Peyer's patch (tissue), 4 donors: ENCODE data around the gene RNASEH2A.

Experiments used
- POLR2A ChIP-seq, 2 donors: fragments of 450-650 bp; IDR thresholded peaks; one replicate each; pipeline ENCODE4 v1.5.1; 2017; ENCODE audit warnings: antibody characterized with exemption in 2 of 2, mild to moderate bottlenecking in 2 of 2, moderate library complexity in 2 of 2
- TF ChIP-seq, protein P1 (sequence below), 6 experiments: fragments of 450-650 bp in 4 of 6; fragments of 200-600 bp in 2 of 6; sonication (generic) in 1 of 6; IDR thresholded peaks; one replicate each; pipeline ENCODE4 v1.5.1; 2017 to 2019; ENCODE audit warnings: antibody characterized with exemption in 6 of 6, mild to moderate bottlenecking in 3 of 6, moderate library complexity in 1 of 6

DNA sequence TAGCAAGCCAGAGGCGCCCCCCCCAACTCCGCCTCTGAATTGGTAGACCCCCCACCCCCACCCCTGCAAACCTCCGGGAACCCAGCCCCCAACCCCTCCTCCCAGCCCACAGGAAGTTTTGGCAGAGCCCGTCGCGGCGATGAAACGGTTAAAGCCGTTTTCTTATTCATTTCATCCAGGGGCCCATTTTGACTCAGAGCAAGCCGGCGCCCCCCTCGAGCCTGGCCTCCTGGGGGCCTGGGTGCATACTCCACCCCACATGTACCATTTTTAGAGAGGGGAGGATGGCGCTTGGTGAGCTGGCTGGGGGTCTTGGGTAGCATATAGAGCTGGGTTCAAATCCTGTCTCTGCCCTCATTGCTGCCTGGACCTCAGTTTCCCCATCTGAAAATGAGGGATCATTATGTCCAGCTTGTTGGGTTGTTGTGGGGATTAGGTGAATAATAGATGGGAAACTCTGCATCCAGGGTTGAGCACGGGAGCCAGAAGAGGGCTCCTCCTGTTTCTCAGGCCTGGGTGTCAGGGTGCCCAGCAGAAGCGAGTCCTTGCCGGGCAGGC lies 23.0 kb upstream of the RNASEH2A start:
- TF ChIP-seq, protein P1, sequence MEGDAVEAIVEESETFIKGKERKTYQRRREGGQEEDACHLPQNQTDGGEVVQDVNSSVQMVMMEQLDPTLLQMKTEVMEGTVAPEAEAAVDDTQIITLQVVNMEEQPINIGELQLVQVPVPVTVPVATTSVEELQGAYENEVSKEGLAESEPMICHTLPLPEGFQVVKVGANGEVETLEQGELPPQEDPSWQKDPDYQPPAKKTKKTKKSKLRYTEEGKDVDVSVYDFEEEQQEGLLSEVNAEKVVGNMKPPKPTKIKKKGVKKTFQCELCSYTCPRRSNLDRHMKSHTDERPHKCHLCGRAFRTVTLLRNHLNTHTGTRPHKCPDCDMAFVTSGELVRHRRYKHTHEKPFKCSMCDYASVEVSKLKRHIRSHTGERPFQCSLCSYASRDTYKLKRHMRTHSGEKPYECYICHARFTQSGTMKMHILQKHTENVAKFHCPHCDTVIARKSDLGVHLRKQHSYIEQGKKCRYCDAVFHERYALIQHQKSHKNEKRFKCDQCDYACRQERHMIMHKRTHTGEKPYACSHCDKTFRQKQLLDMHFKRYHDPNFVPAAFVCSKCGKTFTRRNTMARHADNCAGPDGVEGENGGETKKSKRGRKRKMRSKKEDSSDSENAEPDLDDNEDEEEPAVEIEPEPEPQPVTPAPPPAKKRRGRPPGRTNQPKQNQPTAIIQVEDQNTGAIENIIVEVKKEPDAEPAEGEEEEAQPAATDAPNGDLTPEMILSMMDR (IDR thresholded peaks at IDR 0.05), result no peak
- TF ChIP-seq POLR2A (IDR thresholded peaks at IDR 0.05), result no peak
